OCI-LY7 (cell line): ENCODE measurements around the gene WDR49.

Experiments
- CTCF ChIP-seq: fragments of 200-600 bp; sonication (generic); conservative IDR thresholded peaks from 2 replicates; pipeline ENCODE4 v1.5.1; 2014; ENCODE audit warnings: mild to moderate bottlenecking, antibody characterized with exemption, low read length, moderate library complexity, mixed read lengths
- EZH2phosphoT487 ChIP-seq: fragments of 200-600 bp; sonication (generic); IDR thresholded peaks from 2 replicates; pipeline ENCODE4 v1.6.1; 2018; ENCODE audit warnings: low read depth, borderline replicate concordance, mild to moderate bottlenecking, mixed run types, antibody characterized with exemption, low read length, moderate library complexity, mixed read lengths

- TF ChIP-seq EZH2phosphoT487 (no peak), CTCF (no peak)
Observed at GRCh38 chr3:167669699-167670098, 16.0 kb upstream of the WDR49 start.
